ENCODE results near the gene POLD1.

- TF ChIP-seq CTCF (conservative IDR thresholded peaks at IDR 0.05; ENCODE audit: low read length): no peak
- TF ChIP-seq EZH2phosphoT487 (IDR thresholded peaks at IDR 0.05; ENCODE audit: borderline replicate concordance, low read depth, low read length): no peak
These were observed 25.2 kb downstream of the POLD1 start for GRCh38 chr19:50409347-50409746.

Data from OCI-LY7 (cell line).